Neuron (in vitro differentiated cells): ENCODE data around the gene ZBTB37.

Source experiments
- H2AFZ ChIP-seq: one replicate; pipeline ENCODE4 v1.6.1; 2013; ENCODE audit warnings: low read depth, mild to moderate bottlenecking, inconsistent platforms, low read length, moderate library complexity
- H3K27me3 ChIP-seq: one replicate; pipeline ENCODE4 v1.6.1; 2013; ENCODE audit warnings: low read length; ENCODE audit not compliant: insufficient read depth
- H3K36me3 ChIP-seq: one replicate; pipeline ENCODE4 v1.6.1; 2013; ENCODE audit warnings: low read length; ENCODE audit not compliant: insufficient read depth
- H3K4me1 ChIP-seq: one replicate; pipeline ENCODE4 v1.6.1; 2013; ENCODE audit warnings: low read length; ENCODE audit not compliant: insufficient read depth
- H3K4me3 ChIP-seq: 2 replicates; pipeline ENCODE4 v1.5.1; 2013; ENCODE audit warnings: mild to moderate bottlenecking, low read length, moderate library complexity
- H3K9me3 ChIP-seq: one replicate; pipeline ENCODE4 v1.6.1; 2013; ENCODE audit warnings: low read length

Gene ZBTB37

DNA sequence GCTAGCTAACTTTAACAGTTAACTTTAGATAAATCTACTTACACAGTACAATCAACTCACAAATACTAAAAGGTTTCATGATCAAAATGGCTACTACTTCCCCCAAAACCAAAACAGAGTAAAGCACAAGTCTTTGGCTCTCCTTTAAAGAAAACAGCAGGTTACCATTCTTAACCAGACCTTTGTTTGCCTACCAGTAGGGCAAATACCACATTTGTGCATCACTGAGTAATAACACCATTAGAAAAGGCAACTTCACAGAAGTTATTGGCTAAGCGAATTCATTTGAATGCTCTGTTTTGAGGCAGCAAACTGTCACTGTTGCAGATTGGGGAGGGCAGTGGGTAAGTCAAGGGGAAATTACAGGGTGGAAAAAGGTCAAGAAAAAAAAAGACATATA lies 66.3 kb downstream of the ZBTB37 start:
- Histone ChIP-seq H2AFZ (no peak overlapping the region), H3K36me3 (peaks cover 64% of the 10 kb centered on the region), H3K9me3 (no peaks in the 10 kb centered on the region), H3K4me1 (no peaks in the 10 kb centered on the region), H3K4me3 (no peak overlapping the region), H3K27me3 (no peaks in the 10 kb centered on the region)

DNA sequence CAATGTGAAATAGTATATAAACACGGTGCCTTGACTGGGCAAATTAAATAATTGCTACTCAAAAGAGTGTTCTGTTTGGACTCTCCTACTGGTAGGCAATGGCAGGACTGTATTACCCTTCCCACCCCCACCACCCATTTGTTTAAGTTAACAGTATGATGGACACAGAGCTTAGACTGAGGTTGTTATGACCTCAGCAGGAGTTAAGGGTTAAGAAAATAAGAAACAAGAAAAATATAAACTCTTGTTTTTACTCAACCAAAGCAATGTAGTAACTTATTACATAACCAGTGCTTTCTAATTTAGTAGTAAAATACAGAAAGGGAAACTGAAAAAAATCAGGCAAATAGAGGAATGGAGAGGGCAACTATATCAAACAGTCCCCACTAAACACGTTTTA lies 68.9 kb downstream of the ZBTB37 start:
- H3K27me3 ChIP-seq, result no peaks in the 10 kb centered on the region
- H3K9me3 ChIP-seq, result no peaks in the 10 kb centered on the region
- H3K36me3 ChIP-seq, result peaks cover 72% of the 10 kb centered on the region
- no peaks in the 10 kb centered on the region for H3K4me1 ChIP-seq
- H3K4me3 ChIP-seq, result no peak overlapping the region
- H2AFZ ChIP-seq, result no peak overlapping the region

- Histone ChIP-seq H3K27me3 (no peaks in the 10 kb centered on the region), H3K36me3 (peaks cover 83% of the 10 kb centered on the region), H3K9me3 (peaks cover 5% of the 10 kb centered on the region), H3K4me1 (no peaks in the 10 kb centered on the region), H2AFZ (no peak overlapping the region), H3K4me3 (no peak overlapping the region)
Observed at GRCh38 chr1:173946380-173946921, 78.3 kb downstream of the ZBTB37 start.

DNA sequence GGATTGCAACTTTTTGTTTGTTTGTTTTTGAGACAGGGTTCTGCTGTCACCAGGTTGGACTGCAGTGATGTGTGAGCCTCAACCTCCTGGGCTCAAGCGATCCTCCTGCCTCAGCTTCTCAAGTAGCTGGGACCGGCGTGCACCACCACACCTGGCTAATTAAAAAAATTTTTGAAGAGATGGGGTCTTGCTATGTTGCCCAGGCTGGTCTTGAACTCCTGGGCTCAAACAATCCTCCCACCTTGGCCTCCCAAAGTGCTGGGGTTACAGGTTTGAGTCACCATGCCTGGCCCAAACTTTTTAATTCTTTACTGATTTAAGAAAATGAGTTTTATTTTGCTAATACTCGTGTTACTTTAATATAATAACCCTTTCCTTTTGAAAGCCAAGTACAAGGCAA lies 80.4 kb downstream of the ZBTB37 start:
- H3K27me3 ChIP-seq, result no peaks in the 10 kb centered on the region
- peaks cover 85% of the 10 kb centered on the region for H3K36me3 ChIP-seq
- H3K4me3 ChIP-seq, result no peak overlapping the region
- H2AFZ ChIP-seq, result no peak overlapping the region
- no peaks in the 10 kb centered on the region for H3K9me3 ChIP-seq
- no peaks in the 10 kb centered on the region for H3K4me1 ChIP-seq
